ENCODE data around the gene ZFP14.
"Not testable (repeated sequence)": the region's sequence is repeated elsewhere in the genome, so short reads cannot be mapped to it uniquely, and the experiment has no call there.

The ZFP14 gene

GRCh38 chr19:36330216-36330615 lies 48.8 kb downstream of the ZFP14 start:
- DNase-seq, result no peak

DNA sequence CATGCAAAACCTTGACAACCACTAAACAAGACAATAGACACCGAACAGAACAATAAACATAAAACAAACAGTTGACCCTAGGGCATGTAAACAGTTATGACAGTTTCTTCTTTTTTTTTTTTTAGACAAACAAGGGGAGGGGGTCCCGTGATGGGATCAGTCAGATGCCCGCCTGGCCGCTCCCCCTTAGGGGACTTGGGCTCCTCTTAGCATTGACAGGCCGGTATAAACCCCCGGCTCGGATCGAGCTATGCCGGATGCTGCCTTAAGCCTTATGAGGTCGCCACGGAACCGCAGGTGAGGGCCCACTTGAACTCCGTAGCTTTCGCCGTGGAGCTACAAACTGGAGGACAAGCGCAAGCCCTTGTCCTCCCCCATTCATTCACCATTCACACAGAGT lies 49.5 kb downstream of the ZFP14 start:
- DNase-seq, result not testable (repeated sequence)

DNA sequence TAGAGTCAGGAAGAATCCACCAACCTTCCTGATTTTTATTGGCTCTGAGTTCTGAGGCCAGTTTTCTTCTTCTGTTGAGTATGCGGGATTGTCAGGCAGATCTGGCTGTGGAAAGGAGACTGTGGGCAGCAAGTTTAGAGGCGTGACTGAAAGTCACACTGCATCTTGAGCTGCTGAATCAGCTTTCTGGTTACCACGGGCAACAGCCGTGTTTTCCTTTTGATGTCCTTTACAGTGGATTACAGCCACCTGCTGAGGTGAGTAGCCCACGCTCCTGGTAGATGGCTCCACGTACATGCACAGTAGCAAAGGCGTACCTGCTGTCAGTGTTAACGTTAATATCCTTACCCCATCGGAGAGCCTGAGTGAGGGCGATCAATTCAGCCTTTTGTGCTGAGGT lies 52.4 kb downstream of the ZFP14 start:
- not testable (repeated sequence) for DNase-seq

DNA sequence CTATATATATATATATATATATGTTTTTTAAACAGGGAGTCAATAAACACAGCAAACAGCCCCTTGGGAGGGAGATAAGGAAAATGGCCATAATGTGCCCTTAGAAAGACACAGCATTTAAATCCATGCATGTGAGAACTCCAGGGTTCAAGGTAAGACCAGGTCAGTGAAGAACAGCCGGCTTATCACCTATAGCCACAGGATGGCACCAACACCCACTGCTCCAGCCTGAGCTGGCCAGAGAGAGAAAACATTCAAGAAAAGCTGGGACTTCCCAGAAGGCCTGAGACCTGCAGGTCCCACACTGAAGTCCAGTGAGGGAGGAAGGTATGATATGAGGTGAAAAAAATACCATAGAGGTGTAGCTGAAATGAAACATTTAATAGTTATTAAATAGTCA lies 63.8 kb downstream of the ZFP14 start:
- not testable (repeated sequence) for DNase-seq

DNA sequence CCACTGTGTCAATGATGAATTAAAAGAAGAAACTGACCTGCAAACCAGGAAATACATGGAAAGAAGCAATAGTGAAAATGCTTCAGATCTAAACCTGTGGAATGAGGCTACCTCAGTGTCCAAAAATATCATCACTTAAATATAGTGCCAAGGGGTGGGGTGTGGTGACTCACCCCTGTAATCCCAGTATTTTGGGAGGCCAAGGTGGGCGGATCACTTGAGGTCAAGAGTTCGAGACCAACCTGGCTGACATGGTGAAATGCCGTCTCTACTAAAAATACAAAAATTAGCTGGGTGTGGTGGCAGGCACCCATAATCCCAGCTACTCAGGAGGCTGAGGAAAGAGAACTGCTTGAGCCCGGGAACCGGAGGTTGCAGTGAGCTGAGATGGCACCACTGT lies 64.9 kb downstream of the ZFP14 start:
- not testable (repeated sequence) for DNase-seq

- not testable (repeated sequence) for DNase-seq
Observed at GRCh38 chr19:36311098-36311760, 67.8 kb downstream of the ZFP14 start.

DNA sequence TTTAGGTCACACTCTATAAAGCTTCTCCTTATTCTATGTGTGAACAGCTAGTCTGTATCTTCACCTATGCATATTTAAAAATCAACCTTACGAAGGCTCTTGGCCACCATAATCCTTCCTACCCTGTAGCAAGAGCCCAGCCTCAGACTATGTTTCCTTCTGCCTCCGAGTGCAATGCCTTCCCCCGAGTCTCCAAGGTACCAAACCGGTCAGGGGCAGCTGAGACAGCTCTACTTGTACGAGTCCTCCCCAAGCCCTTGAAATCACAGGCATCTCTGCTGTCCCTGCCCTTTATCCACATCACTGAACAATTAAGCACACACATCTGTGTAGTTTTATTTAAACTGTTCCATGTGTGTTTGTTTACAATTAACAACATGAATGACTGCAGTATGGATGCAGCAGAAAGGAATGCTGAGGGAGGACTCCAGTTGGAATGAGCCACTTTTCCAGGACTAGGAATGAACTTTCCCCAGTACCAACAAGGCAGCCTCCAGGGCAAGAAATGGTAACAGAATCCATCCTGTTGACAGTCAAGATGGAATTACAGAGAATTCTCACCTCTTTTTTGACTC lies 68.5 kb downstream of the ZFP14 start:
- DNase-seq, result not testable (repeated sequence)

GRCh38 chr19:36309759-36310158 lies 69.2 kb downstream of the ZFP14 start:
- not testable (repeated sequence) for DNase-seq

GRCh38 chr19:36309309-36309708 lies 69.7 kb downstream of the ZFP14 start:
- DNase-seq, result not testable (repeated sequence)

GRCh38 chr19:36292317-36292716 lies 86.7 kb downstream of the ZFP14 start:
- not testable (repeated sequence) for DNase-seq

Data from MV-4-11 (cell line).